KOPT-K1 (cell line): ENCODE data around the gene FADS2.

Experiments
- H3K27ac ChIP-seq: fragments of 200-600 bp; sonication (generic); 2 replicates; pipeline ENCODE4 v1.5.1; 2016; ENCODE audit warnings: antibody characterized with exemption, mild to moderate bottlenecking, low read depth, low read length; ENCODE audit not compliant: poor library complexity, severe bottlenecking
- H3K36me3 ChIP-seq: fragments of 200-600 bp; sonication (generic); 2 replicates; pipeline ENCODE4 v1.5.1; 2017; ENCODE audit warnings: antibody characterized with exemption, mild to moderate bottlenecking, low read length, moderate library complexity; ENCODE audit not compliant: insufficient read depth
- H3K9me3 ChIP-seq: fragments of 200-600 bp; sonication (generic); 2 replicates; pipeline ENCODE4 v1.5.1; 2017; ENCODE audit warnings: antibody characterized with exemption, low read length, mild to moderate bottlenecking; ENCODE audit not compliant: insufficient read depth, poor library complexity, severe bottlenecking

Gene FADS2

GRCh38 chr11:61827571-61828378 lies at the start of gene FADS2:
Gene FADS2 (plus strand): TSS chr11:61828300. CDS start chr11:61828391, 91 bp downstream.
- H3K9me3 ChIP-seq, result no peaks in the 10 kb centered on the region
- peak within 1 kb of the TSS; percentile 100 for H3K27ac ChIP-seq
- H3K36me3 ChIP-seq, result peaks cover 35% of the 10 kb centered on the region

DNA sequence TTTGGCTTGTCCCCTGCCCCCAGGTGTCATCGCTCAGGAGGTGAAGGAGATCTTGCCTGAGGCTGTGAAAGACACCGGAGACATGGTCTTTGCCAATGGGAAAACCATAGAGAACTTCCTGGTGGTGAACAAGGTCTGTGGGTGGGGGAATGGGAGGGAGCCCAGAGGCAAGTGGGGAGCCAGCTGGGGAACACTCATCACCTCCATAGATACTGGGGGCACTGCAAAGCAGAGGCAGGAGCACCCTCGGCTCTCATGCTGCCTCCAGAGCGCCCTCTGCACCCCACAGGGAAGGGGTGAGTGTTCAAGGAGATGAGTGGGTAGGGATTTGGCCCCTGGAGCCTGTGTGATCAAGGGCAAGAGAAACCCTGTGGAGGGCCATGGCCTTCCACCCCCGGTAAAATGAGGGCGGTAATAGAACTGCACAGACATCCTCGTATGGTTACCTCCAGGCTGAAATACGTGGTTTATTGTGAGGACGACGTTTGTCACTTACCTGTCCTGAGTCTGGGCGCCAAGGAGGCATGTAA lies 49.7 kb upstream of the FADS2 start:
- no peaks in the 10 kb centered on the region for H3K9me3 ChIP-seq
- no peaks in the 10 kb centered on the region for H3K36me3 ChIP-seq
- H3K27ac ChIP-seq, result no peak overlapping the region

GRCh38 chr11:61778920-61779650 lies 49.0 kb upstream of the FADS2 start:
- H3K36me3 ChIP-seq, result no peaks in the 10 kb centered on the region

GRCh38 chr11:61779666-61780525 lies 48.2 kb upstream of the FADS2 start:
- Histone ChIP-seq H3K9me3 (no peaks in the 10 kb centered on the region), H3K36me3 (no peaks in the 10 kb centered on the region; the same call in 1 of the 2 replicates), H3K27ac (no peak overlapping the region)

More at GRCh38 chr11:61778920-61779650, 49.0 kb upstream of the FADS2 start:
- no peak overlapping the region for H3K27ac ChIP-seq
- H3K9me3 ChIP-seq, result no peaks in the 10 kb centered on the region

GRCh38 chr11:61780581-61781162 lies 47.4 kb upstream of the FADS2 start:
- H3K9me3 ChIP-seq, result no peaks in the 10 kb centered on the region
- H3K36me3 ChIP-seq, result peaks cover 6% of the 10 kb centered on the region; the same call in 1 of the 2 replicates
- no peak overlapping the region for H3K27ac ChIP-seq

GRCh38 chr11:61781585-61781984 lies 46.5 kb upstream of the FADS2 start:
- Histone ChIP-seq H3K36me3 (peaks cover 15% of the 10 kb centered on the region), H3K27ac (no peak overlapping the region), H3K9me3 (no peaks in the 10 kb centered on the region)

GRCh38 chr11:61782299-61782698 lies 45.8 kb upstream of the FADS2 start:
- peaks cover 22% of the 10 kb centered on the region for H3K36me3 ChIP-seq
- no peak overlapping the region for H3K27ac ChIP-seq
- no peaks in the 10 kb centered on the region for H3K9me3 ChIP-seq

DNA sequence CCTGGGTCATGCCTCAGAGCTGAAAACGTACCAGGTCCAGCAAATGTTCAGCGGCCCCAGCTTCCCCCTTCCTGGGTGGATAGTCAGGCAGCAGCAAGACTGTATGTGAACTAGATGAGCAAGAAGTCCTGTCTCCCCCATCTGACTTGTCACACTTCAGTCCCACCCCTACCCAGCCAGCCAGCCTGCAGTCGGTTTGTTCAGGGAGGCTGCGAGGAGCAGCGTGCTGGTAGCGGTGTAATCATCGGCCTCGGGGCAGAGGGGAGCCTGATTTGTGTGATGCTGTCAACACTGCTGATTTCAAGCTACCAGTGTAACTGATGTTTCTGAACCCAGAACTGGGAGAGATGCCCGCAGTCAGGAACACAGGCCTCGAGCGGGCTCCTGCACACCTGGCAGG lies 45.3 kb upstream of the FADS2 start:
- no peaks in the 10 kb centered on the region for H3K9me3 ChIP-seq
- peaks cover 28% of the 10 kb centered on the region for H3K36me3 ChIP-seq
- no peak overlapping the region for H3K27ac ChIP-seq

- no peak overlapping the region for H3K27ac ChIP-seq
- H3K36me3 ChIP-seq, result peaks cover 38% of the 10 kb centered on the region
- no peaks in the 10 kb centered on the region for H3K9me3 ChIP-seq
Observed at GRCh38 chr11:61783717-61784505, 44.2 kb upstream of the FADS2 start.

- Histone ChIP-seq H3K36me3 (peaks cover 43% of the 10 kb centered on the region), H3K9me3 (no peaks in the 10 kb centered on the region), H3K27ac (no peak overlapping the region)
Observed at GRCh38 chr11:61784506-61784805, 43.6 kb upstream of the FADS2 start.

DNA sequence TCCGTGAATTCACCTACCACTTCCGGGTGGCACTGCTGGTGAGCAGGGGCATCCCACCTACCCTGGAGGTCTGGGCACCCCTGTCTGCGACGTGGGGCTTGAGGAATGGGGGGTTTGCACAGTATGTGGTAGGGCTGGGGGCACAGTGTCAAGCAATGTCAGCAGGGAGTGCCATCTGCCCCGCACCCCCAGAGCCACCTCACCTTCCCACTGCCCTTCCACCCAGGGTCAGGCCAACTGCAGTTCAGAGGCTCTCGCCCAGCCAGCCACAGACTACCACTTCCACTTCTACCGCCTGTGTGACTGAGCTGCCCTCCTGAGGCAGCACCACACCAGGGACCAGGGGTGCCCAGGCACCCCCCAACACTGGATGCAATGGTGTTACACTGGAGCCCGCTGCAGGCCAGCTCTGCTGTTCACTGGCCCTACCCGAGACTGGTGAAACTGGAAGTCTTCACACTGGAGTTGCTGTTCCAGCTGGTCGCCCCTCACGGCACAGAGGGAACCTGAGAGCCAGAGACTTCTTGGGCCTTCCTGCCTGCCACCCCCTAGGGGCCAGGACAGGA lies 42.2 kb upstream of the FADS2 start:
- peaks cover 56% of the 10 kb centered on the region for H3K36me3 ChIP-seq
- no peak overlapping the region for H3K27ac ChIP-seq
- H3K9me3 ChIP-seq, result no peaks in the 10 kb centered on the region

DNA sequence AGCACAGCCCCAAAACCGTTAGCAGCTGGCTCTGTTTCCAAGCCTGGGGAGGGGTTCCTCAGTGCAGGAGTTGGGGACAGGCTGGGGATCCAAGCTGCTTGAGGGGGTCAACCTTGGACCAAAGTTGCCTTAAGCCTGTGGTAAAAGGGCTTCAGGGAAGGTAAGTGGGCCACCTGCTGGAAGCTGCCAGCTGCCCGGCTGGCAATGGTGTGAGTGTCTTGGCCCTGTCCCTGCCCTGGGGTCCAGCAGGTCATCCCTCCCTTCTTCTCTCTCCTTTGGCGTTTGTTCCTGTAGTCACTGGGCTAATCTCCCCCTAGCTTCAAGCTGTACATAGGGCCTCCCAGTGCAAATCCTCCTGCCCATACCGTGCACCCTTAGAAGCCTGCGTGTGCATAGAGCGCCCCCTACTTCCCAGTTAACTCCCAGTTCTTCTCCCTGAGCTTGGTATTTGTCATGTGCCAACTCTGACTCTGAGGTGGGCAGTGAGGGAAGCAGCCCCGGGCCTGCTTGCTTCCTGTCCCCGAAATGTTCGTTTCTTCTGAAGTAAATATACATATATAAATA lies 40.1 kb upstream of the FADS2 start:
- Histone ChIP-seq H3K36me3 (peaks cover 56% of the 10 kb centered on the region), H3K27ac (no peak overlapping the region), H3K9me3 (no peaks in the 10 kb centered on the region)

DNA sequence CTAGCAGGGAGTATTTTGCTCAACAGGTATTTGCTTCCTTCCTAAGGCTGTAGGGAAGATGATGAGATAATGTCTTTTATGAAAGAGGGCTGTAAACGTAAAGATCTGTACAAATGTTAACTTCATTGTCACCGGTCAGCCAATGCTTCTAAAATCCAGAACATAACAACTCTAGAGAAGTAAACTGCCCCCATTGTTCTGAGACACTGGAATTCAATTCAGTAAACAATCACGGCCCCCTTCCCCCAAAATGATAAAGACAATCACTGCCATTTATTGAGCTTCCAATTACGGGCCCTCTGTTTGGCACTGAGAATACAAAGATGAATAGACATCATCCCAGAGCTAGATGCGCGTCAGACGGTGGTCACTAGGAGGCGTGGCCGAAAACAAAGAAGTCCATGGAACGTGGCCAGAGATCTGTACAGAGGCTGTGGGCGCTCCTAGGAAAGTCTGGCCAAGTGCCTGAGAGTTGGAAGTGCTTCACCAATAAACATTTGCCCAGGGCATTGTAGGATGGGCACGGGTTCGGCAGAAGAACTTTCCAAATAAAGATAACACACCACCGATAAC lies 36.3 kb upstream of the FADS2 start:
- peak overlapping the region; percentile 98 for H3K27ac ChIP-seq
- H3K36me3 ChIP-seq, result peaks cover 63% of the 10 kb centered on the region
- H3K9me3 ChIP-seq, result no peaks in the 10 kb centered on the region
